HepG2 (cell line): ENCODE measurements around the gene GYS1. TPM values are rescaled to one million over a fixed set of nuclear protein-coding genes. Genes with fewer than 3 reads are reported as not detected.

Experiments
- ETV6 ChIP-seq: sonication (generic); formaldehyde crosslinking; conservative IDR thresholded peaks from 2 replicates; pipeline ENCODE4 v1.4.0; 2020; ENCODE audit warnings: missing genetic modification reagents
- FIP1L1 ChIP-seq: fragments of 200-400 bp; formaldehyde crosslinking; IDR thresholded peaks from 2 replicates; pipeline ENCODE4 v1.6.1; 2018; ENCODE audit warnings: low read depth, mild to moderate bottlenecking, low read length, moderate library complexity, borderline replicate concordance; ENCODE audit not compliant: insufficient read depth
- GABPA ChIP-seq, 2 experiments: IDR thresholded peaks; 2 replicates each; pipeline ENCODE4 v1.6.1; 2011 to 2016; ENCODE audit warnings: low read depth in 2 of 2, low read length in 1 of 2, missing biosample characterization in 1 of 2, missing genetic modification characterization in 1 of 2
- GTF3A ChIP-seq: sonication (generic); formaldehyde crosslinking; conservative IDR thresholded peaks from 2 replicates; pipeline ENCODE4 v1.4.0; 2020; ENCODE audit warnings: mild to moderate bottlenecking, missing genetic modification reagents
- HNRNPL ChIP-seq: fragments of 200-400 bp; formaldehyde crosslinking; IDR thresholded peaks from 2 replicates; pipeline ENCODE4 v1.6.1; 2017; ENCODE audit warnings: mild to moderate bottlenecking, low read depth, low read length
- MZF1 ChIP-seq: sonication (generic); formaldehyde crosslinking; IDR thresholded peaks from 2 replicates; pipeline ENCODE4 v1.8.1; 2023; ENCODE audit warnings: mild to moderate bottlenecking, missing genetic modification reagents, borderline replicate concordance
- NCOR1 ChIP-seq: fragments of 200-600 bp; sonication (generic); IDR thresholded peaks from 2 replicates; pipeline ENCODE4 v1.7.0; 2017; ENCODE audit warnings: antibody characterized with exemption, low read length, borderline replicate concordance
- NR2F1 ChIP-seq, 2 experiments: fragments of 450-650 bp in 1 of 2; formaldehyde crosslinking in 1 of 2; IDR thresholded peaks; 2 replicates each; pipeline versions ENCODE4 v1.5.0 to v1.6.1; 2016 to 2020; ENCODE audit warnings: mild to moderate bottlenecking in 1 of 2, missing compliant biosample characterization in 1 of 2, missing genetic modification reagents in 1 of 2, moderate library complexity in 1 of 2
- SMAD1 ChIP-seq: sonication (generic); formaldehyde crosslinking; IDR thresholded peaks from 2 replicates; pipeline ENCODE4 v1.4.0; 2020; ENCODE audit warnings: missing genetic modification reagents, low read depth, mild to moderate bottlenecking, borderline replicate concordance
- ZBTB4 ChIP-seq: sonication (generic); formaldehyde crosslinking; IDR thresholded peaks from 2 replicates; pipeline ENCODE4 v1.4.0; 2020; ENCODE audit warnings: missing genetic modification reagents, mild to moderate bottlenecking, borderline replicate concordance
- ZFP90 ChIP-seq: sonication (generic); formaldehyde crosslinking; IDR thresholded peaks from 2 replicates; pipeline ENCODE4 v1.8.0; 2022; ENCODE audit warnings: missing genetic modification reagents, mild to moderate bottlenecking, inconsistent platforms, borderline replicate concordance
- ZKSCAN5 ChIP-seq: sonication (generic); formaldehyde crosslinking; IDR thresholded peaks from 2 replicates; pipeline ENCODE4 v1.5.1; 2020; ENCODE audit warnings: mild to moderate bottlenecking, missing genetic modification reagents
- ZNF570 ChIP-seq: sonication (generic); formaldehyde crosslinking; IDR thresholded peaks from 2 replicates; pipeline ENCODE4 v1.4.0; 2020; ENCODE audit warnings: mild to moderate bottlenecking, missing genetic modification reagents, borderline replicate concordance
- ZNF629 ChIP-seq: sonication (generic); formaldehyde crosslinking; conservative IDR thresholded peaks from 2 replicates; pipeline ENCODE4 v1.5.0; 2020; ENCODE audit warnings: missing genetic modification reagents
- ZNF687 ChIP-seq: sonication (generic); formaldehyde crosslinking; IDR thresholded peaks from 2 replicates; pipeline ENCODE4 v1.5.1; 2020; ENCODE audit warnings: mild to moderate bottlenecking, missing genetic modification reagents, moderate library complexity
- ZSCAN29 ChIP-seq: sonication (generic); formaldehyde crosslinking; conservative IDR thresholded peaks from 2 replicates; pipeline ENCODE4 v1.4.0; 2020; ENCODE audit warnings: mild to moderate bottlenecking, missing genetic modification reagents
- polyA plus RNA-seq, 8 experiments: library from polyadenylated mRNA; depleted of rRNA in 3 of 8; stranded (reverse) in 7 of 8; unstranded in 1 of 8; fragments of >200 nt; fragmentation: Illumina TruSeq in 4 of 8; extraction: Trizol in 4 of 8; gene quantifications; 2 replicates each; pipeline versions ENCODE4 v1.2.1 to v1.2.3, GENCODE V29; 2011 to 2016; ENCODE audit warnings: low read depth in 4 of 8, missing spikeins in 1 of 8, mixed read lengths in 1 of 8; ENCODE audit not compliant: insufficient read depth in 1 of 8
- total RNA-seq, 5 experiments: library from RNA; depleted of rRNA; stranded (reverse); fragments of >200 nt; fragmentation: Illumina TruSeq; extraction: Trizol; gene quantifications; 2 replicates each; pipeline ENCODE4 v1.2.3, GENCODE V29; 2016; ENCODE audit warnings: low read depth in 1 of 5
- TF ChIP-seq, protein P1 (sequence below), 2 experiments: sonication (generic) in 1 of 2; formaldehyde crosslinking in 1 of 2; IDR thresholded peaks; 2 replicates each; pipeline versions ENCODE4 v1.4.0 to v1.6.1; 2018 to 2020; ENCODE audit warnings: missing genetic modification reagents in 2 of 2, borderline replicate concordance in 1 of 2, low read depth in 1 of 2, mild to moderate bottlenecking in 1 of 2, missing biosample characterization in 1 of 2

GYS1 gene
- total and polyA plus RNA-seq, 2 of the 13 experiments (the other 11 are each of a cell fraction or from before 2014, with no cell fraction given): 18.4 to 42.1 TPM

DNA sequence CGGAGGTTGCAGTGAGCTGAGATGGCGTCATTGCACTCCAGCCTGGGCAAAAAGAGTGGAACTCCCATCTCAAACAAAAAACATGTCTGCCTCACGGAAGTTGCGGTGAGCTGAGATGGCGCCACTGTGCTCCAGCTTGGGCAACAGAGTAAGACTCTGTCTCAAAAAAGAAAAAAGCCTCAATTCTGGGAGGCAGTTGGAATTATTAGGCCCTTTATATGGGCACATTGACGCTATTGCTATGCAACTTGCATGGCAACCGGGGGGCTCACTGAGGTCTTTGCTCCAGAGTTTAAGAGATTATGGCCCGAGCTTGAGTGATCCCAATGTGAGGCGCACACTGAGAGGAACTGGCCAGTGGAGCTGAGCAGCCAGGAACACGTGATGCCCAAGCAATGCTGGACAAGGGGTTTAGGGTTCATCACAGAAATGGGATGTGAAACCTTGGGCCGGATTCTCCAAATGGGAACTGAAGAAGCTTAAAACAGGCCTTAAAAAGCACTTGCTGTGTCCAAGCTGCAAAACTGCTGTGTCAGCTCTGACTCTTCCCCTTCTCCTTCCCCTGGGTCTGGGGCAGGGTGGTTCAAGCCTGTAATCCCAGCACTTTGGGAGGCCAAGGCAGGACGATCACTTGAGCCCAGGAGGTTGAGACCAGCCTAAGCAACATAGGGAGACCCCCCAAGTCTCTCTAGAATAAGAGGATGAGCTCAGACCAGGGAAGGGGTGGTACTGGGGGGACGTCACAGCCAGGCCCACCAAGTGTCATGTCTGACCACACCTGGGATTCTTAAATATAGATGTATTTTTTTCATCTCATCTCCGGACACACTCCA is 25.5 kb downstream of the GYS1 start (continued):
- TF ChIP-seq ZBTB4 (CRISPR knock-in tag): peak; percentile 89
- TF ChIP-seq ETV6 (CRISPR knock-in tag): no peak
- TF ChIP-seq MZF1 (CRISPR knock-in tag): no peak
- TF ChIP-seq GABPA (IDR thresholded peaks at IDR 0.05; ENCODE audit: low read depth, low read length): no peak
- TF ChIP-seq GABPA (CRISPR knock-in tag; IDR thresholded peaks at IDR 0.05; ENCODE audit: low read depth): peak; percentile 21; the same call in 1 of the 2 replicates
- 0 out of 2 replicates have a peak, but pooled peaks have one; percentile 18 for TF ChIP-seq NCOR1
- TF ChIP-seq, protein P1, sequence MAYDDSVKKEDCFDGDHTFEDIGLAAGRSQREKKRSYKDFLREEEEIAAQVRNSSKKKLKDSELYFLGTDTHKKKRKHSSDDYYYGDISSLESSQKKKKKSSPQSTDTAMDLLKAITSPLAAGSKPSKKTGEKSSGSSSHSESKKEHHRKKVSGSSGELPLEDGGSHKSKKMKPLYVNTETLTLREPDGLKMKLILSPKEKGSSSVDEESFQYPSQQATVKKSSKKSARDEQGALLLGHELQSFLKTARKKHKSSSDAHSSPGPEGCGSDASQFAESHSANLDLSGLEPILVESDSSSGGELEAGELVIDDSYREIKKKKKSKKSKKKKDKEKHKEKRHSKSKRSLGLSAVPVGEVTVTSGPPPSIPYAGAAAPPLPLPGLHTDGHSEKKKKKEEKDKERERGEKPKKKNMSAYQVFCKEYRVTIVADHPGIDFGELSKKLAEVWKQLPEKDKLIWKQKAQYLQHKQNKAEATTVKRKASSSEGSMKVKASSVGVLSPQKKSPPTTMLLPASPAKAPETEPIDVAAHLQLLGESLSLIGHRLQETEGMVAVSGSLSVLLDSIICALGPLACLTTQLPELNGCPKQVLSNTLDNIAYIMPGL (CRISPR knock-in tag; IDR thresholded peaks at IDR 0.05; ENCODE audit: borderline replicate concordance in 1 of 2, low read depth in 1 of 2): peak in 1 of 2 experiments; percentile 20; a peak in 1 of 4 replicates
- 0 out of 2 replicates have a peak, but pooled peaks have one; percentile 5 for TF ChIP-seq ZNF629 (CRISPR knock-in tag)
- peak; percentile 97; the same call in 1 of the 2 replicates for TF ChIP-seq FIP1L1
- peak; percentile 18; the same call in 1 of the 2 replicates for TF ChIP-seq GTF3A (CRISPR knock-in tag)
- no peak for TF ChIP-seq ZKSCAN5 (CRISPR knock-in tag)
- TF ChIP-seq ZSCAN29: no peak
- peak; percentile 48; the same call in 1 of the 2 replicates for TF ChIP-seq ZNF687
- 0 out of 2 replicates have a peak, but pooled peaks have one; percentile 50 for TF ChIP-seq ZFP90 (CRISPR knock-in tag)
- no peak for TF ChIP-seq NR2F1 (CRISPR knock-in tag; IDR thresholded peaks at IDR 0.05)
- TF ChIP-seq HNRNPL: peak; percentile 61
- TF ChIP-seq SMAD1: 0 out of 2 replicates have a peak, but pooled peaks have one; percentile 55
- no peak for TF ChIP-seq ZNF570
